GM23338 (cell line): ENCODE measurements around the gene EYA3. TPM values are rescaled to one million over a fixed set of nuclear protein-coding genes. Genes with fewer than 3 reads are reported as not detected.

ENCODE experiments used
- ATAC-seq: fragments of 200-7000 bp; cut with Tn5 transposase; 3 replicates; pipeline ENCODE4 v1.9.1; 2020
- DNase-seq: peaks from one replicate; pipeline ENCODE4 v3.0.0-alpha.2; 2015; ENCODE audit warnings: low spot score
- H2AFZ ChIP-seq: fragments of 200-600 bp; sonication (generic); 2 replicates; pipeline ENCODE4 v1.8.0; 2016; ENCODE audit warnings: antibody characterized with exemption, mild to moderate bottlenecking, moderate library complexity
- H3F3A ChIP-seq: fragments of 200-600 bp; sonication (generic); replicated peaks from 2 replicates; pipeline ENCODE4 v1.8.0; 2017; ENCODE audit warnings: antibody characterized with exemption, mixed run types, low read depth
- H3K27ac ChIP-seq: fragments of 200-600 bp; sonication (generic); 2 replicates; pipeline ENCODE4 v1.6.1; 2016; ENCODE audit warnings: low read depth
- H3K27me3 ChIP-seq: fragments of 200-600 bp; sonication (generic); 2 replicates; pipeline ENCODE4 v1.8.0; 2016; ENCODE audit warnings: mild to moderate bottlenecking, mixed run types, moderate library complexity; ENCODE audit not compliant: insufficient read depth
- H3K36me3 ChIP-seq: fragments of 200-600 bp; sonication (generic); 2 replicates; pipeline ENCODE4 v1.8.0; 2016; ENCODE audit warnings: mild to moderate bottlenecking; ENCODE audit not compliant: insufficient read depth
- H3K4me1 ChIP-seq: fragments of 200-600 bp; sonication (generic); 2 replicates; pipeline ENCODE4 v1.8.0; 2016; ENCODE audit warnings: mild to moderate bottlenecking, moderate library complexity; ENCODE audit not compliant: insufficient read depth
- H3K4me2 ChIP-seq: fragments of 200-600 bp; sonication (generic); 2 replicates; pipeline ENCODE4 v1.7.1; 2017; ENCODE audit warnings: mixed run types
- H3K4me3 ChIP-seq: fragments of 200-600 bp; sonication (generic); 2 replicates; pipeline ENCODE4 v1.6.1; 2016; ENCODE audit warnings: mixed run types
- H3K79me2 ChIP-seq: fragments of 200-600 bp; sonication (generic); replicated peaks from 2 replicates; pipeline ENCODE4 v1.8.0; 2017; ENCODE audit warnings: mild to moderate bottlenecking; ENCODE audit not compliant: insufficient read depth
- H3K9me2 ChIP-seq: fragments of 200-600 bp; sonication (generic); 2 replicates; pipeline ENCODE4 v1.8.0; 2017; ENCODE audit not compliant: insufficient read depth
- H4K20me1 ChIP-seq: fragments of 200-600 bp; sonication (generic); replicated peaks from 2 replicates; pipeline ENCODE4 v1.8.0; 2017; ENCODE audit warnings: mild to moderate bottlenecking; ENCODE audit not compliant: insufficient read depth
- H3K27ac Mint-ChIP-seq: 2 replicates; pipeline ENCODE4 v1.8.0; 2020; ENCODE audit warnings: inconsistent platforms, mild to moderate bottlenecking, moderate library complexity, mixed read lengths
- H3K27me3 Mint-ChIP-seq: 3 replicates; pipeline ENCODE4 v1.8.0; 2022; ENCODE audit warnings: low read depth, mild to moderate bottlenecking, moderate library complexity, mixed read lengths, inconsistent platforms; ENCODE audit not compliant: insufficient read depth, poor library complexity
- H3K36me3 Mint-ChIP-seq: 3 replicates; pipeline ENCODE4 v1.8.0; 2021; ENCODE audit warnings: low read depth, mild to moderate bottlenecking, inconsistent platforms, moderate library complexity, mixed read lengths
- H3K4me1 Mint-ChIP-seq: 3 replicates; pipeline ENCODE4 v1.8.0; 2020; ENCODE audit warnings: mild to moderate bottlenecking, inconsistent platforms, mixed read lengths
- H3K4me3 Mint-ChIP-seq: 3 replicates; pipeline ENCODE4 v1.8.0; 2021; ENCODE audit warnings: moderate library complexity, mild to moderate bottlenecking, inconsistent platforms, mixed read lengths
- H3K9me3 Mint-ChIP-seq: 3 replicates; pipeline ENCODE4 v1.8.0; 2020; ENCODE audit warnings: moderate library complexity, mild to moderate bottlenecking, inconsistent platforms, mixed read lengths
- CREB1 ChIP-seq: fragments of 250-450 bp; sonication (Bioruptor Pico); IDR thresholded peaks from 2 replicates; pipeline ENCODE4 v1.5.0; 2020; ENCODE audit warnings: low read depth, mild to moderate bottlenecking, moderate library complexity
- JUNB ChIP-seq: IDR thresholded peaks from one replicate; pipeline ENCODE4 v1.6.1; 2016; ENCODE audit warnings: antibody characterized with exemption; ENCODE audit not compliant: unreplicated experiment
- NANOG ChIP-seq: IDR thresholded peaks from 2 replicates; pipeline ENCODE4 v1.6.1; 2016; ENCODE audit warnings: antibody characterized with exemption, borderline replicate concordance
- POLR2AphosphoS5 ChIP-seq: IDR thresholded peaks from 2 replicates; pipeline ENCODE4 v1.6.1; 2016; ENCODE audit warnings: antibody characterized with exemption, low read depth
- STAT1 ChIP-seq: IDR thresholded peaks from one replicate; pipeline ENCODE4 v1.6.1; 2016; ENCODE audit warnings: antibody characterized with exemption; ENCODE audit not compliant: unreplicated experiment
- ZNF114 ChIP-seq: fragments of 250-450 bp; sonication (Bioruptor Pico); IDR thresholded peaks from 2 replicates; pipeline ENCODE4 v1.5.0; 2020; ENCODE audit warnings: mild to moderate bottlenecking, moderate library complexity
- ZNF331 ChIP-seq: fragments of 250-450 bp; sonication (Bioruptor Pico); IDR thresholded peaks from 2 replicates; pipeline ENCODE4 v1.5.0; 2020; ENCODE audit warnings: low read depth, mild to moderate bottlenecking, moderate library complexity
- ZNF462 ChIP-seq: fragments of 250-450 bp; sonication (Bioruptor Pico); IDR thresholded peaks from 2 replicates; pipeline ENCODE4 v1.5.0; 2020; ENCODE audit warnings: mild to moderate bottlenecking, moderate library complexity
- polyA plus RNA-seq: library from polyadenylated mRNA; unstranded; fragments of >200 nt; fragmentation: Nextera tagmentation; extraction: Ambion mirVana; gene quantifications from 2 replicates; pipeline ENCODE4 v1.2.1, GENCODE V29; 2016
- total RNA-seq: library from RNA; depleted of rRNA; stranded (reverse); fragments of >200 nt; shearing (Covaris generic); gene quantifications from 2 replicates; pipeline ENCODE4 v1.2.3, GENCODE V29; 2014
- TF ChIP-seq, protein P1 (sequence below): IDR thresholded peaks from one replicate; pipeline ENCODE4 v1.6.1; 2018; ENCODE audit warnings: antibody characterized with exemption; ENCODE audit not compliant: unreplicated experiment

The EYA3 gene
- total and polyA plus RNA-seq, 2 experiments from 2014 or later: 12.5 to 33.6 TPM

- Mint-ChIP-seq H3K9me3 (no peaks in the 10 kb centered on the region), H3K4me3 (no peak overlapping the region), H3K27me3 (peaks cover 1% of the 10 kb centered on the region), H3K4me1 (no peaks in the 10 kb centered on the region), H3K27ac (no peak overlapping the region), H3K36me3 (peaks cover 5% of the 10 kb centered on the region; the same call in 2 of the 3 replicates)
- H3K79me2 ChIP-seq: no peaks in the 10 kb centered on the region
- no peak overlapping the region for H3K4me2 ChIP-seq
- TF ChIP-seq ZNF331 (CRISPR knock-in tag): no peak
- TF ChIP-seq JUNB: no peak
- no peak for TF ChIP-seq ZNF462 (CRISPR knock-in tag)
- no peak for TF ChIP-seq STAT1
- H3K27me3 ChIP-seq: no peaks in the 10 kb centered on the region
- no peaks in the 10 kb centered on the region for H3K4me1 ChIP-seq
- no peak for ATAC-seq
- H3K27ac ChIP-seq: no peak overlapping the region
- DNase-seq: no peak
- H3K9me2 ChIP-seq: no peaks in the 10 kb centered on the region
- H3K4me3 ChIP-seq: no peak overlapping the region
- no peak overlapping the region for H2AFZ ChIP-seq
- 0 out of 2 replicates have a peak, but pooled peaks cover 2% of the 10 kb centered on the region for H3F3A ChIP-seq
- no peaks in the 10 kb centered on the region for H3K36me3 ChIP-seq
- H4K20me1 ChIP-seq: no peaks in the 10 kb centered on the region
Observed at GRCh38 chr1:27980216-27980845, 108.1 kb downstream of the EYA3 start.

GRCh38 chr1:27979859-27980201 is 108.6 kb downstream of the EYA3 start:
- Histone ChIP-seq H2AFZ (no peak overlapping the region), H3K36me3 (no peaks in the 10 kb centered on the region), H3K4me3 (no peak overlapping the region), H4K20me1 (no peaks in the 10 kb centered on the region), H3K4me1 (no peaks in the 10 kb centered on the region), H3K27ac (no peak overlapping the region), H3K27me3 (no peaks in the 10 kb centered on the region), H3K9me2 (no peaks in the 10 kb centered on the region), H3F3A (0 out of 2 replicates have a peak, but pooled peaks cover 2% of the 10 kb centered on the region), H3K4me2 (no peak overlapping the region), H3K79me2 (no peaks in the 10 kb centered on the region)
- peaks cover 3% of the 10 kb centered on the region; the same call in 2 of the 3 replicates for H3K36me3 Mint-ChIP-seq
- DNase-seq: no peak
- no peaks in the 10 kb centered on the region for H3K27me3 Mint-ChIP-seq
- no peaks in the 10 kb centered on the region for H3K4me1 Mint-ChIP-seq
- no peak overlapping the region for H3K27ac Mint-ChIP-seq
- H3K4me3 Mint-ChIP-seq: no peak overlapping the region
- H3K9me3 Mint-ChIP-seq: no peaks in the 10 kb centered on the region
- ATAC-seq: no peak
- TF ChIP-seq POLR2AphosphoS5: no peak
- TF ChIP-seq JUNB: no peak
- no peak for TF ChIP-seq NANOG
- TF ChIP-seq, protein P1, sequence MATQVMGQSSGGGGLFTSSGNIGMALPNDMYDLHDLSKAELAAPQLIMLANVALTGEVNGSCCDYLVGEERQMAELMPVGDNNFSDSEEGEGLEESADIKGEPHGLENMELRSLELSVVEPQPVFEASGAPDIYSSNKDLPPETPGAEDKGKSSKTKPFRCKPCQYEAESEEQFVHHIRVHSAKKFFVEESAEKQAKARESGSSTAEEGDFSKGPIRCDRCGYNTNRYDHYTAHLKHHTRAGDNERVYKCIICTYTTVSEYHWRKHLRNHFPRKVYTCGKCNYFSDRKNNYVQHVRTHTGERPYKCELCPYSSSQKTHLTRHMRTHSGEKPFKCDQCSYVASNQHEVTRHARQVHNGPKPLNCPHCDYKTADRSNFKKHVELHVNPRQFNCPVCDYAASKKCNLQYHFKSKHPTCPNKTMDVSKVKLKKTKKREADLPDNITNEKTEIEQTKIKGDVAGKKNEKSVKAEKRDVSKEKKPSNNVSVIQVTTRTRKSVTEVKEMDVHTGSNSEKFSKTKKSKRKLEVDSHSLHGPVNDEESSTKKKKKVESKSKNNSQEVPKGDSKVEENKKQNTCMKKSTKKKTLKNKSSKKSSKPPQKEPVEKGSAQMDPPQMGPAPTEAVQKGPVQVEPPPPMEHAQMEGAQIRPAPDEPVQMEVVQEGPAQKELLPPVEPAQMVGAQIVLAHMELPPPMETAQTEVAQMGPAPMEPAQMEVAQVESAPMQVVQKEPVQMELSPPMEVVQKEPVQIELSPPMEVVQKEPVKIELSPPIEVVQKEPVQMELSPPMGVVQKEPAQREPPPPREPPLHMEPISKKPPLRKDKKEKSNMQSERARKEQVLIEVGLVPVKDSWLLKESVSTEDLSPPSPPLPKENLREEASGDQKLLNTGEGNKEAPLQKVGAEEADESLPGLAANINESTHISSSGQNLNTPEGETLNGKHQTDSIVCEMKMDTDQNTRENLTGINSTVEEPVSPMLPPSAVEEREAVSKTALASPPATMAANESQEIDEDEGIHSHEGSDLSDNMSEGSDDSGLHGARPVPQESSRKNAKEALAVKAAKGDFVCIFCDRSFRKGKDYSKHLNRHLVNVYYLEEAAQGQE: no peak
- TF ChIP-seq CREB1 (CRISPR knock-in tag): no peak
- no peak for TF ChIP-seq STAT1
- no peak for TF ChIP-seq ZNF114 (CRISPR knock-in tag)
